ENCODE measurements around the gene LEF1. TPM values are rescaled to one million over a fixed set of nuclear protein-coding genes. Genes with fewer than 3 reads are reported as not detected.

LEF1 gene
- total and polyA plus RNA-seq, 2 of the 8 experiments (the other 6 are each of a cell fraction or from before 2014, with no cell fraction given) = 2.6 to 5.2 TPM

- DNase-seq (ENCODE audit: low read depth in 1 of 2, low spot score in 2 of 2) (no peak), FAIRE-seq (no peak)
- Histone ChIP-seq H2BK12ac (ENCODE audit: low read depth, low read length) (no peak overlapping the region), H3K36me3 (ENCODE audit: control insufficient read depth in 2 of 4, insufficient read depth in 4 of 4, low read length in 3 of 4) (no peaks in the 10 kb centered on the region), H4K20me1 (replicated peaks in 1 of 2; ENCODE audit: control insufficient read depth in 1 of 2, insufficient read depth in 2 of 2, low read length in 2 of 2) (no peaks in the 10 kb centered on the region), H4K91ac (replicated peaks; ENCODE audit: insufficient read length, low read length) (no peak overlapping the region), H3K79me2 (ENCODE audit: control insufficient read depth in 1 of 2, insufficient read depth in 2 of 2, low read length in 2 of 2) (no peaks in the 10 kb centered on the region), H2AFZ (ENCODE audit: low read length) (no peak overlapping the region), H2AK5ac (ENCODE audit: low read depth, low read length) (no peak overlapping the region), H2BK15ac (ENCODE audit: low read length) (no peak overlapping the region), H3K27ac (ENCODE audit: low read depth, low read length) (no peak overlapping the region), H2BK120ac (replicated peaks; ENCODE audit: low read depth, low read length) (no peak overlapping the region), H3K18ac (ENCODE audit: extremely low read depth, low read length) (no peak overlapping the region), H4K5ac (ENCODE audit: insufficient read length, low read depth, low read length) (no peak overlapping the region), H3K14ac (ENCODE audit: insufficient read length) (no peak overlapping the region), H3K9ac (replicated peaks in 1 of 4; ENCODE audit: extremely low read depth in 1 of 4, low read depth in 3 of 4, low read length in 3 of 4) (no peak overlapping the region), H3K4me3 (ENCODE audit: extremely low read depth in 1 of 4, insufficient read depth in 2 of 4, low read depth in 3 of 4, low read length in 4 of 4) (no peak overlapping the region), H3K27me3 (replicated peaks in 1 of 4; ENCODE audit: control insufficient read depth in 3 of 4, extremely low read depth in 1 of 4, insufficient read depth in 3 of 4, low read length in 3 of 4) (0 out of 7 replicates have a peak, but pooled peaks cover 0 to 2% (median 0%) of the 10 kb centered on the region in 4 experiments), H2BK5ac (ENCODE audit: low read depth, low read length) (no peak overlapping the region), H3K4ac (replicated peaks; ENCODE audit: insufficient read length, low read depth, low read length) (no peak overlapping the region), H3K79me1 (ENCODE audit: low read depth, low read length) (no peaks in the 10 kb centered on the region), H3K9me3 (ENCODE audit: insufficient read depth in 2 of 2, low read depth in 1 of 2, low read length in 1 of 2) (no peaks in the 10 kb centered on the region), H4K8ac (ENCODE audit: extremely low read depth, insufficient read depth, low read length) (no peak overlapping the region), H3K23me2 (ENCODE audit: low read depth, low read length) (no peaks in the 10 kb centered on the region), H3K56ac (replicated peaks; ENCODE audit: insufficient read length, low read depth, low read length) (no peak overlapping the region), H2BK20ac (ENCODE audit: low read length) (no peak overlapping the region; the same call in 1 of the 2 replicates), H3K23ac (ENCODE audit: insufficient read length) (no peak overlapping the region), H3K4me1 (replicated peaks in 1 of 4; ENCODE audit: control insufficient read depth in 3 of 4, insufficient read depth in 4 of 4, low read length in 3 of 4) (peaks cover 0 to 3% (median 2%) of the 10 kb centered on the region in 4 experiments; a peak in 4 of 7 replicates), H3K4me2 (ENCODE audit: insufficient read depth in 1 of 2, low read depth in 2 of 2, low read length in 2 of 2) (no peak overlapping the region)
- CTCF ChIA-PET (ENCODE audit: partially characterized antibody) = interaction anchor here (1.9 to 3.9 kb wide), 4 partner anchors 19 to 524 kb away, joined by 6 to 20 read pairs (median 7); no protein-coding TSS in a partner anchor
- 94% methylated on average over 6 of the region's 6 CpGs; no CpG with 5 or more reads in 1 of the 2 experiments for WGBS, 2 experiments (ENCODE audit: extremely low coverage in 1 of 2, insufficient coverage in 1 of 2, insufficient read length in 1 of 2, insufficient replicate concordance in 2 of 2, low coverage in 1 of 2, low lambda C conversion rate in 2 of 2, missing lambda C conversion rate in 1 of 2)
- POLR2A ChIA-PET (ENCODE audit: partially characterized antibody) = no interaction called here
- TF ChIP-seq SP1 (IDR thresholded peaks at IDR 0.05; ENCODE audit: low read depth, low read length) (no peak), JUN (IDR thresholded peaks at IDR 0.05; ENCODE audit: low read depth, low read length) (no peak)
Observed at GRCh38 chr4:108048157-108048556, 120.6 kb downstream of the LEF1 start.

Data from H1 (cell line).